Measurements from ENCODE around the gene HTATIP2. TPM values are rescaled to one million over a fixed set of nuclear protein-coding genes. Genes with fewer than 3 reads are reported as not detected.
A peak's percentile ranks its signal among the peaks of the same experiment; 100 is the strongest.

The HTATIP2 gene
- polyA plus RNA-seq, 1 donor from 2014 or later = not detected

DNA sequence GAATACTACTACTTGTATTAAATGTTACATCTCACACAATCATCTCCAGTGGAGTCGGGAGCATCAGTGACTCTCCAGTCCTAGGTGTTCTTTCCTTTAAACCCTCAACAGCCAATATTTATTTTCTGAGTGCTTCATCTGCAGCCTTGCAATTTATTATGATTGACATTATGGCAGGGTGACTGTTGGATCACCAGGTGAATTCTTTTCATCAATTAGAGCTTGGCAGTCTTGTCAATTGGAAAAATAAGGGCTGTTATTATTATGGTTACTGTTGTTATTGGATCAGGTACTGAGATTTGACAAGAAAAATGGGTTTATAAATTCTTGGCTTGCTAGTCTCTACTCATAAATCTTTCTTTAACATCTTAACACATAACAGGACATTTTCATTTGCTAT lies 27.5 kb upstream of the HTATIP2 start:
- Histone ChIP-seq H3K79me2 (replicated peaks; ENCODE audit: insufficient read depth, low read length) (no peaks in the 10 kb centered on the region), H3K4me3 (ENCODE audit: low read length) (no peak overlapping the region), H3K9ac (ENCODE audit: low read length) (no peak overlapping the region), H3F3A (ENCODE audit: insufficient read depth, low read length, poor library complexity, severe bottlenecking) (no peaks in the 10 kb centered on the region), H3K36me3 (ENCODE audit: insufficient read depth, low read length) (no peaks in the 10 kb centered on the region), H4K20me1 (ENCODE audit: insufficient read depth) (no peaks in the 10 kb centered on the region), H2AFZ (ENCODE audit: low read depth, low read length) (no peak overlapping the region), H3K4me2 (ENCODE audit: low read length) (no peak overlapping the region), H3K27ac (ENCODE audit: low read length) (no peak overlapping the region), H3K9me3 (ENCODE audit: low read length) (no peaks in the 10 kb centered on the region), H3K27me3 (ENCODE audit: insufficient read depth, low read depth, low read length) (peaks cover 50% of the 10 kb centered on the region), H3K9me2 (ENCODE audit: insufficient read depth, low read length) (no peaks in the 10 kb centered on the region)
- TF ChIP-seq, protein P1, sequence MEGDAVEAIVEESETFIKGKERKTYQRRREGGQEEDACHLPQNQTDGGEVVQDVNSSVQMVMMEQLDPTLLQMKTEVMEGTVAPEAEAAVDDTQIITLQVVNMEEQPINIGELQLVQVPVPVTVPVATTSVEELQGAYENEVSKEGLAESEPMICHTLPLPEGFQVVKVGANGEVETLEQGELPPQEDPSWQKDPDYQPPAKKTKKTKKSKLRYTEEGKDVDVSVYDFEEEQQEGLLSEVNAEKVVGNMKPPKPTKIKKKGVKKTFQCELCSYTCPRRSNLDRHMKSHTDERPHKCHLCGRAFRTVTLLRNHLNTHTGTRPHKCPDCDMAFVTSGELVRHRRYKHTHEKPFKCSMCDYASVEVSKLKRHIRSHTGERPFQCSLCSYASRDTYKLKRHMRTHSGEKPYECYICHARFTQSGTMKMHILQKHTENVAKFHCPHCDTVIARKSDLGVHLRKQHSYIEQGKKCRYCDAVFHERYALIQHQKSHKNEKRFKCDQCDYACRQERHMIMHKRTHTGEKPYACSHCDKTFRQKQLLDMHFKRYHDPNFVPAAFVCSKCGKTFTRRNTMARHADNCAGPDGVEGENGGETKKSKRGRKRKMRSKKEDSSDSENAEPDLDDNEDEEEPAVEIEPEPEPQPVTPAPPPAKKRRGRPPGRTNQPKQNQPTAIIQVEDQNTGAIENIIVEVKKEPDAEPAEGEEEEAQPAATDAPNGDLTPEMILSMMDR (IDR thresholded peaks at IDR 0.05; ENCODE audit: poor library complexity, severe bottlenecking) = no peak
- TF ChIP-seq, protein P2, sequence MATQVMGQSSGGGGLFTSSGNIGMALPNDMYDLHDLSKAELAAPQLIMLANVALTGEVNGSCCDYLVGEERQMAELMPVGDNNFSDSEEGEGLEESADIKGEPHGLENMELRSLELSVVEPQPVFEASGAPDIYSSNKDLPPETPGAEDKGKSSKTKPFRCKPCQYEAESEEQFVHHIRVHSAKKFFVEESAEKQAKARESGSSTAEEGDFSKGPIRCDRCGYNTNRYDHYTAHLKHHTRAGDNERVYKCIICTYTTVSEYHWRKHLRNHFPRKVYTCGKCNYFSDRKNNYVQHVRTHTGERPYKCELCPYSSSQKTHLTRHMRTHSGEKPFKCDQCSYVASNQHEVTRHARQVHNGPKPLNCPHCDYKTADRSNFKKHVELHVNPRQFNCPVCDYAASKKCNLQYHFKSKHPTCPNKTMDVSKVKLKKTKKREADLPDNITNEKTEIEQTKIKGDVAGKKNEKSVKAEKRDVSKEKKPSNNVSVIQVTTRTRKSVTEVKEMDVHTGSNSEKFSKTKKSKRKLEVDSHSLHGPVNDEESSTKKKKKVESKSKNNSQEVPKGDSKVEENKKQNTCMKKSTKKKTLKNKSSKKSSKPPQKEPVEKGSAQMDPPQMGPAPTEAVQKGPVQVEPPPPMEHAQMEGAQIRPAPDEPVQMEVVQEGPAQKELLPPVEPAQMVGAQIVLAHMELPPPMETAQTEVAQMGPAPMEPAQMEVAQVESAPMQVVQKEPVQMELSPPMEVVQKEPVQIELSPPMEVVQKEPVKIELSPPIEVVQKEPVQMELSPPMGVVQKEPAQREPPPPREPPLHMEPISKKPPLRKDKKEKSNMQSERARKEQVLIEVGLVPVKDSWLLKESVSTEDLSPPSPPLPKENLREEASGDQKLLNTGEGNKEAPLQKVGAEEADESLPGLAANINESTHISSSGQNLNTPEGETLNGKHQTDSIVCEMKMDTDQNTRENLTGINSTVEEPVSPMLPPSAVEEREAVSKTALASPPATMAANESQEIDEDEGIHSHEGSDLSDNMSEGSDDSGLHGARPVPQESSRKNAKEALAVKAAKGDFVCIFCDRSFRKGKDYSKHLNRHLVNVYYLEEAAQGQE (IDR thresholded peaks at IDR 0.05; ENCODE audit: borderline replicate concordance) = no peak
- TF ChIP-seq EP300 (conservative IDR thresholded peaks at IDR 0.05; ENCODE audit: poor library complexity, severe bottlenecking) (peak; percentile 81), TAF1 (IDR thresholded peaks at IDR 0.05; ENCODE audit: low read depth) (no peak), MXI1 (conservative IDR thresholded peaks at IDR 0.05; ENCODE audit: poor library complexity, severe bottlenecking) (no peak), POLR2AphosphoS5 (IDR thresholded peaks at IDR 0.05) (peak; percentile 57), EZH2 (IDR thresholded peaks at IDR 0.05; ENCODE audit: borderline replicate concordance, insufficient read depth, low read length, poor library complexity, severe bottlenecking) (no peak), RAD21 (conservative IDR thresholded peaks at IDR 0.05) (no peak), SMC3 (conservative IDR thresholded peaks at IDR 0.05; ENCODE audit: poor library complexity) (no peak)

DNA sequence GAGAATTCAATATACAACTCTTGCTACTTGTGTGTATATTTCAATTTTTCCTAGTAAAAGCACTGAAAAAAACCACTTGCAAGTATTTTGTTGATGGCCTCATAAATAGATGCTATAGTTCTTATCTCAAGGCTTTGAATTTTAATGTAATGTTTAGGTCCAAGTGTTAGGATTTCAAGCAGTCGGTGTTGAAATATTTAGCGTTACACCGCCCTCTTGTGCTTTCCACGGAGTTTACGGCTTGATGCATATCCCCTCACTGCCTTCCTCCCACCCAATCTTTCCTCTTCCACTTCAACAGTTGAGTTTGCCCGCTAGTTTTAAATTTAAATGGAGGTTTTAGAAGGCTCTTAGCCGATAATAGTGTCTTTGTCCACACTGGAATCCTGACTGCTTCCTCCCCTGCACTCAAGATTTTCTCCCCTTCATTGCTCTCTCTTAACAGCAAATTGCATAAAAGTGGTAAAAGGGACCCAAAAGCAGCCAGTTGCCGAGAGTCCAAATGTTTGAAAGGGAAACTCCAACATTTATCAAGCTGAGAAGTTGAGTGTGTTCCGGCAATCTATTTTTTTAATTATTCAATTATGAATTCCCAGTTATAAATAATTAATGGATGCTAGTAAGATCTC lies 25.9 kb upstream of the HTATIP2 start:
- Histone ChIP-seq H3K36me3 (ENCODE audit: insufficient read depth, low read length) (no peaks in the 10 kb centered on the region), H3K4me3 (ENCODE audit: low read length) (no peak overlapping the region), H2AFZ (ENCODE audit: low read depth, low read length) (no peak overlapping the region), H3K79me2 (replicated peaks; ENCODE audit: insufficient read depth, low read length) (no peaks in the 10 kb centered on the region), H3F3A (ENCODE audit: insufficient read depth, low read length, poor library complexity, severe bottlenecking) (no peaks in the 10 kb centered on the region), H3K4me2 (ENCODE audit: low read length) (no peak overlapping the region), H4K20me1 (ENCODE audit: insufficient read depth) (no peaks in the 10 kb centered on the region), H3K9me2 (ENCODE audit: insufficient read depth, low read length) (no peaks in the 10 kb centered on the region), H3K27ac (ENCODE audit: low read length) (no peak overlapping the region), H3K9ac (ENCODE audit: low read length) (no peak overlapping the region), H3K9me3 (ENCODE audit: low read length) (no peaks in the 10 kb centered on the region), H3K27me3 (ENCODE audit: insufficient read depth, low read depth, low read length) (peaks cover 42% of the 10 kb centered on the region)
- TF ChIP-seq, protein P1 (IDR thresholded peaks at IDR 0.05; ENCODE audit: poor library complexity, severe bottlenecking) = peak; percentile 77
- TF ChIP-seq TAF1 (IDR thresholded peaks at IDR 0.05; ENCODE audit: low read depth) (no peak), SMC3 (conservative IDR thresholded peaks at IDR 0.05; ENCODE audit: poor library complexity) (peak; percentile 82), MXI1 (conservative IDR thresholded peaks at IDR 0.05; ENCODE audit: poor library complexity, severe bottlenecking) (no peak), EZH2 (IDR thresholded peaks at IDR 0.05; ENCODE audit: borderline replicate concordance, insufficient read depth, low read length, poor library complexity, severe bottlenecking) (no peak), EP300 (conservative IDR thresholded peaks at IDR 0.05; ENCODE audit: poor library complexity, severe bottlenecking) (no peak), POLR2AphosphoS5 (IDR thresholded peaks at IDR 0.05) (no peak), RAD21 (conservative IDR thresholded peaks at IDR 0.05) (peak; percentile 81)
- TF ChIP-seq, protein P2 (IDR thresholded peaks at IDR 0.05; ENCODE audit: borderline replicate concordance) = no peak
